Fibroblast of skin of right biceps (primary cell): Measurements from ENCODE around the gene VAV2.
A peak's percentile ranks its signal among the peaks of the same experiment; 100 is the strongest.

Experiments used
- DNase-seq: peaks from one replicate; pipeline ENCODE4 v3.0.0-alpha.2; 2013

VAV2 gene

DNA sequence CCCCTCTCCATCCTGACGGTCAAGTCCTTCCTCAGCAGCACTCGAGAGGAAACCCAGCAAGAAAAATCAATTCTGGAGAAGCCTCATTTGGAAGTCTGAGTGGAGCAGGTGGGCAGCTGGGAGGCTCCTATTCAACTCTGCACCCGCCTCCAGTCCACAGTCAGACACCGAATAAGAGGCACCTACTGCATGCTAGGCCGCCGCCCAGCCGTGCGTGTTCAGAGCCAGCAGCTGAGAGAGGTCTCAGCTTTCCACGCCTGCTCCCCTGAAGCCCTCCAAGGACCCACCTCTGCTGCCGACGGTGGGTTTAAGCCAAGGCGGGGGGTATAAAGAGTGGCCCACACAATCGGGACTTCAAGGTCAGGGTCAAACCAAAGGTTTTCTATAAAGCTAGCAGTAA, 41.9 kb downstream of the VAV2 start:
- DNase-seq, result no peak

DNA sequence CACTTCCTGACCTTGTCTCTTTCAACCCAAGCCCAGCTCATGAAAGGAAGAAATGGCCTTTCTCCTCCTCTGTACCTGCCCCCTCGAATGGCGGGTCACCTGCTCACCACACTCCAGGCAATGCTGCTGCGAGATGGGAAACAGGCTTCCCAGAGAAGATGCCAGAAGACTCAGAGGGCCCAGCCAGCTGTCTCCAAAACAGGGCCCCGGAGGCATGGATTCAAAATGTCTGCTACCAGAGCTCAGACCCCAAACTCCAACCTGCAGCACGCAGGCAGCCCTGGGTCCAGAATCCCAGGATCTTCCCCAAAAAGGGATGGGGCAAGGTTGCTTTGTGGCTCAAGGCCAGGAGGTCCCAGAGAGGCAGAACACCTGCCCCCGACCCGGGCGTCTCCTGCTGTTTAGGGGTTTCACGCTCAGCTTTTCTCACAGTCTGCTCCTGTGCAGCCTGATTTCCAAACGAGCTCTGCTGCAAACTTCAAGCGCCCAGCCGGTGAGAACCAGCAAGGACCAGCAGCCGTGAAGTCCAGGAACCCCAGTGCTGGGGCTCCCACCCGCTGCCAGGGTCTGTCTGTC, 42.5 kb downstream of the VAV2 start:
- no peak for DNase-seq

DNA sequence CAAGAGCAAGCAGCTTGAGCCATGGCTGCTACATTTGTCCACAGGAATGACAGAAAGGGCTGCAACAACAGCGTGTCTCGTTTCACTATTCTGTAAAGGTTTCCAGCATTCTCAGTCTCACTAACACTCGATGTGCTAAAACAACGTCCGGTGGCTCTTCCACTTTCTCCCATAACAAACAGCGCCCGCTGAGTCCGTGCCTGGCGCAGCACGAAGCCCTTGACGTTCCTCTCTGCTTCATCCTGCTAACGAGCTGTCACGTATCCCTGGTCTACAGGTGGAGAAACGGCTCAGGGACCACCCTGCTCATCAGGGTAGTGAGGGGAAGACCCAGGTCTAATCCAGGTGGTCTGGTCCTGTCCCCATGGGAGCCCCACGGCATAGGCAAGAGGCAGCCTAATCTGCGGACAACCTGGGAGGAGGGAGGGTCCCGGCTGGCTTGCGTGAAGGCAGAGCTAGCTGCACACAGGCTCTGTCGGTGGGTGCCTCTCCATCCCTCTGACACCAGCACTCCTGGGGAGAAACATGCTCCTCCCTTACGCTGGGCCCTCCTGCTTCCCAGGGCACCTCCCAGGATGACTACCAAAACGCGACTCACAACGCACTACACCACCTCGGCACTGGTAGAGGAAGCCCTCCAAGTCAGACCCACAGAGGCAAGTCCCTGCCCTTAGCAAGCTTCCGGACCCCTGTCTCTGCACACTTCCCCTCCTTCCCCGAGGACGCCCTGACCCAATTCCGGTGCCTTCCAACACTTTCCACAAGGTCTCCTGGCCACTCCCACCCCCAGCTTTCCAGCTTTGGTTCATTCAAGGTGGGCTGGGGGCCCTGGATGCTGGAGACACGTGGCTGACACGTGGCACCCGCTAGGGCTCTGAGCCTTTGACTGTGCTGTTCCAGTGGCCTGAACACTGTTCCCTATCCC, 43.3 kb downstream of the VAV2 start:
- DNase-seq, result no peak

- DNase-seq, result no peak
Observed at GRCh38 chr9:133948131-133948530, 44.0 kb downstream of the VAV2 start.

GRCh38 chr9:133946840-133947486, 45.2 kb downstream of the VAV2 start:
- DNase-seq, result no peak

GRCh38 chr9:133945977-133946753, 46.0 kb downstream of the VAV2 start:
- DNase-seq, result no peak

GRCh38 chr9:133945314-133945975, 46.7 kb downstream of the VAV2 start:
- DNase-seq, result no peak

DNA sequence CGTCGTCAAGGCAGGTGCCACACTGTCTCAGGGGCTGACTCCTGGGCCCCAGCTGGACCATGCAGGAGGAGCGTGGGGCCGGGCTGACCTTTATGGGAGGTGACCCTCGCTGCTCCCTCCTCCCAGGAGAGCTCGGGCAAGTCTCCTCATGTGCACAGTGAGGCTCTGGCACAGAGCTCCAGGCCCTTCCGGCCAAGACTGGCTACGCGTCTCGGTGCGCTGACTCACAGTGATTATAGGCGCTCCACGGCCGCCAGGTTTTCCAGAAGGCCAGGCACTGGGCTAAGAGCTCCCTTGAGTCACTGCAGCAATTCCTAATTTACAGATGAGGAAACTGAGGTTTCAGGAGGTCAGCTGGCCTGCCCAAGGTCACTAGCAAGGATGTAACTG, 47.4 kb downstream of the VAV2 start:
- DNase-seq, result peak; percentile 40

DNA sequence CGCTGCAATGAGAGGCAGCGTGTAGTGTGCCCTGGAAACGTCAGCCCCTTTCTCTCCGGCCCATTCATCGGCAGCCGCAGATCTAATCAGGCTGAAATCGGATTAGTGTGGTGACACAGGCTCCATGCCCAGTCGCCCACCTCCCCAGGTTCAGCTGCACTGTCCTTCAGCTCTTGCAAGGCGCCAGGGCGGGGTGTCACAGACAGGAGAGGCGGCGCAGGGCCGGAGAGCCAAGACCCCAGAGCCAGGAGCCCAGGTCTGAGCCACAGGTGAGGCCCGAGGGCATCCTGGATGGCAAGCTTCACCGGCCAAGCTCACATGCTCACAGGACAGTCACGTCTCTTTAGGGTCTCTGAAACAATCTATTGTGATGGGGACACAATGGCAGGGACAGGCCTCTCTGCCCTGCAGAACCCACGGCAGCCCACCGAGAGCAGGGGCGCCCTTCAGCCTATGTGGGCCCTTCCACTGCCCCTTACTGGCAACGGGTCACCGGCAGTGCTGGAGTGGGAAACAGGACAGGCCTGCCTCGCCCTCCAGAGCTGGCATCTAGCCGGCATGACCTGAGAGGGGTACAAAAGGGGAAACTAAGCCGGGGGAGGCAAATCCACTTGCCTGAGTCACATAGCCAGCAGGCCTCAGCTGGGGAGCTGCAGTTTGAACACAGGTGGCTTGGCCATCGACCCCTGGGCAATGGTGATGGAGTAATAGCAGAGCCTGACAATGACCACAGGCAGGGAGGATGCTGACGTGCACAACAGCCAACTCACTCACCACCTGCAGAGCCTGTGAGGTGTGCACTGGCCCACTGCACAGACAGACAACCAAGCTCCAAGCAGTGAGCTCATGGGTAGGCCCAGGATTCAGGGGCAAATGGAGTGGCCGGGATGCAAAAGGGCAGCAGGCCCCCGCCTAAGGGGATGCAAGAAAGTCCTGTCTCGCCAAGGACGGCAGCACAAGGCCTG, 48.1 kb downstream of the VAV2 start:
- DNase-seq, result no peak

- no peak for DNase-seq
Observed at GRCh38 chr9:133943036-133943780, 48.9 kb downstream of the VAV2 start.

DNA sequence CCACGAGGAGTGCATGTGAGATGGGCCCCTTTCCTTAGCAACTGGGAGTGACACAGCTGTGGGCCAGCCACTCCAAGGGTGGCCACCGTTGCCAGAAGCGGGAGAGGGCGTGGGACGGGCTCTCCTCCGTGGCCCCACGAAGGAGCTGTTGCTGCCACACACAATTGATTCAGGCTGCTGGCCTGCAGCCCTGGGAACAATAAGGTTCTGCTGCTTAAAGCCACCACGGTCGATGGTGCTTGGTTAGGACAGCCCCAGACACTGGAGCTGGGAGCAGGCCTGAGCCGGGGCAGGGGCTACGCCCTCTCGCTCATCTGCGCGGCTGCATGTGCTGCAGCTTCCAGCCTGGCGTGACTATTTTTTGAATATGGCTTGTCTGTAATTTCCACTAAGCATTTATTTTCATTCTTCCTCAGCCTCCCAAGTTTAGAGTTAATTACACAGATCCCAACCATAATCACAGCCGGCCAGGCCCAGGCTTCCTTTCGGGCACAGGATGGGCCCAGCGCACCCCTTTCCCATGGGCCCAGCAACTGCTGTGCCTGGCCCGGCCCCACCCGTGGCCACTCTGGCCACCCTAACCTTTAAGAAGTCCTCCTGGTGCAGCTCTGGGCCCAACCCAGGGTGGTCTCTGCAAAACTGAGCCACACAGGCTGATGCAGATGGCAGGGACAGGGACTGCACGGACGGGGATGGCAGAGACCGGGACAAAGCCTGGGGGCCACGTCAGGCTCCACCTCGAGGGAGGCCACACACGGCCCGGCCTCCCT, 49.7 kb downstream of the VAV2 start:
- no peak for DNase-seq

DNA sequence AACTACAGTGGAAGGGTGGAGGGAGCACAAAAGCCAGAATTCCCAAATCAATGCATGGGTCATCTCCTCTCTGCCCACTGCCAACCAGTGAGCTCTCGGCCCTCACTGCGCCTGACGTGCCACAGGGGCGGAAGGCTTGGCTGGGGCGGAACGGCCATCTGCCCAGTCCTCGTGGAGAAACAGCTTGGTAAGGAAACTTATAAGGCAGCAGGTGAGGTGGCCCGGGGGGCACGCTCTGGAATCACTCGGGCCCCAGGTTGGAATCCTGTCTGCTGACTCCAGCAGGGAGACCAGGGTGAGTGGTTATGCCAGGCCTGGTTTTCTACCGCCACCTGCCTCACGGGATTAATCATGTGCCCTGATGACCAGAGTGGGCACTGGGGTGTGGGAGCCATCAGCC, 52.3 kb downstream of the VAV2 start:
- no peak for DNase-seq

DNA sequence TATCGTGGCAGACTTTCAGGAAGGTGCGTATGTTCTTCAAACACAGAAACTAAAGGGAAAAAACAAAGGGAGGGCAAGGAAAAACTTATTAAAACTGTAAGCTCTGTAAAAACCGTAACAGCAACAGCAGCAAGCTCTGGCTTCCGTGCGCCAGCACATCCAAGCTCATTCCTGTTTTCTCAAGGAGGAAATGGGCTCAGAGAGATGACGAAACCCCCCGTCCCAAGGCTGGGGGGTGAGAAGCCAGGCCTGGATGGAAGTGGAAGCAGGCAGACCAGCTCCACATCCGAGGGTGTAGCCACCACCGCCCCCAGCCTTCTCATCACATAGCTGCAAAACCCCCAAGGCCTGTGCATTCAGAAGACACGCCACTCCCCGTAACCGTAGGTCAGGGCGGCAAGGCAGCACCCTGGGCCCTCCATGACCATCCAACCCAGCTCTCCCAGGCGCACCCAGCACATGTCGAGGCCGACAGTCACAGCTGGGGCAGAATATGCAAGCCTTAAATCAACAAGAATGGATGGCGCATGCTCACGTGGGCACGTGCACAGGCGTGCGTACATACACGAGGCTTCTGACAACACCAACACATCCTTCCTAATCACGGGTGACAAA, 52.8 kb downstream of the VAV2 start:
- DNase-seq, result no peak

DNA sequence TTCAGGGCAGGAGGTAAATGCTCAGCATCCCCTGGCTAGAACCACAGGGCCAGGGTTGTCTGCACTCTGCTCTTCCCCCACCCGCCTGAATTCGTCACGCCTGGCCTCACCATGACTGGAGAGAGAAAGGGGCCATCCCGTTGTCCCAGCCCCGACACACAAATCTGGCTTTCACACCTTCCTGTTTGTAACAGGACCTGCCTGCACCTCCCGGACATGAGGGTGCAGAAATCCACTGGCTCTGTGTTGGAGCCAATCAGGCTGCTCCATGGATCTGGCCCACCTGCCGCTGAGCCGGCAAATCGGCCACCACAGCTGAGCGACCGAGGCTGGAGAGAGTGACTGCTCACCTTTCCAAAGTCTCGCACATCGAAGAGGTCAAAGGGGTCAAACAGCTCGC, 53.4 kb downstream of the VAV2 start:
- DNase-seq, result no peak

DNA sequence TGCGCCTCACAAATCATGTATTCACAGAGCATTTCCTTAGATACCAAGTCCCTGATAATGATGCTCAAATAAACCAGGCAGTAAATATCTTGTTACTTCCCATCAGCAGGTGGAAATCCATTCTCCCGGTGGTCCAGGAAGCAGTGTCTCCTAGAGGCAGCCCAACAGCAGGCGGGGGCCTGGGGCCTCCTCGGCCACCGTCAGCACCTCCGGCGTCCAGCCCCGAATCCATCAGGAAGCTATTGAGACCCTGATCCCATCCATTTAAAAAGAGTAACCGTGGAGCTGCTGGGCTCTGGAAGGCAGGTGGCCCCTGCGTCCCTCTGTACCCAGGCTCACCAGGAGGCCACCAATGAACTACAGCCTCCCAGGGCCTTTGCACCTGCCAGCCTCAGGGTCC, 54.0 kb downstream of the VAV2 start:
- no peak for DNase-seq

DNA sequence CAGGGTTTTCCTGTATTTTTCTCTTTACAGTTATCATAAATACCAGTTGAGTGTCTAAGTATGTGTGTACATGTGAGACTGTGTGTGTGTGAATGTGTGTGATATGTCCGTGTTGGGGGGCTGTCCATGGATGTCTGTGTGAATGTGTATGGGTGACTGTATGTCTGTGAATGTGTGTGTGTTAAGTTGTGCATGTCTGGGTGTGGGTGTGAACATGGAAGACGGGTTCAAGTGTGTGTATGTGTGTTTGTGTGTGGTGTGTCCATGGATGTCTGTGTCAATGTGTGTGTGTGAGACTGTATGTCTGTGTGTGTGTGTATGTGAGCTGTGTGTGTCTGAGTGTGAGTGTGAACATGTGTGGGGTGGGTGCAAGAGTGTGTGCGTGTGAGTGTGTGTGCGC, 55.0 kb downstream of the VAV2 start:
- no peak for DNase-seq

DNA sequence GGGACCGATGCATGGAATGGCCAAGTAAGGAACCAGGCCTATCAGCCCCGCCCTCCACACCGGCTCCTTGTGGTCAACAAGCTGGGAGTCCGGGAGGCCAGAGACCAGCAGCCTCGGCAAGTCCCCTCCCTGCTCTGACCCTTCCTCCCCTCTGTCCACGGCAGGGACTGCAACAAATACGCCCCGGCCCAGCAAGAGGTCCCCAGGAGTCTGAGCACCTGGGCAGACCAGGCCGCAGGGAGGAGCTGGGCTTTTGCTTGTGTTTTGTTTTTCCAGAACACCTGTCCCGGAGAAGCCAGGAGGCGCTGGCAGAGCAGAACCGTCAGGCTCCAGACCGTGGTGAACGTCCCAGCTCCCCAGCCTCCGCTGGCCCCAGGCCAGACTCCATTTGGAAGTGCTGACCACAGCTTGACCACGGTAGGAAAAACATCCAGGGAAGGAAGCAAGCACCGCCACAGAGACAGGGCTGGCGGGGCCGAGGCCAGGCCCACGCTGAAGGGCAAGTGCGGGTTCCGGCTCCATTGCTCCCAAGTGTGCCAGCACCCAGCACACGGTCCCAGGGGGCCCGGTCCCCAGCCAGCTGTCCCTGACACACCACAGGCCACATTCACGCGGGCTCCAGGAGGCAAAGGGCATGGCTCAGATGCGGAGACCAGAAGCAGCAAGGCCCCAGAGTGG, 56.7 kb downstream of the VAV2 start:
- peak; percentile 48 for DNase-seq

- no peak for DNase-seq
Observed at GRCh38 chr9:133934482-133935232, 57.5 kb downstream of the VAV2 start.
